ENCODE measurements around the gene ABTB1. TPM values are rescaled to one million over a fixed set of nuclear protein-coding genes. Genes with fewer than 3 reads are reported as not detected.
"Not testable (repeated sequence)": the region's sequence is repeated elsewhere in the genome, so short reads cannot be mapped to it uniquely, and the experiment has no call there.

ABTB1 gene
- total RNA-seq, 1 donor from 2014 or later: 14.9 TPM

DNA sequence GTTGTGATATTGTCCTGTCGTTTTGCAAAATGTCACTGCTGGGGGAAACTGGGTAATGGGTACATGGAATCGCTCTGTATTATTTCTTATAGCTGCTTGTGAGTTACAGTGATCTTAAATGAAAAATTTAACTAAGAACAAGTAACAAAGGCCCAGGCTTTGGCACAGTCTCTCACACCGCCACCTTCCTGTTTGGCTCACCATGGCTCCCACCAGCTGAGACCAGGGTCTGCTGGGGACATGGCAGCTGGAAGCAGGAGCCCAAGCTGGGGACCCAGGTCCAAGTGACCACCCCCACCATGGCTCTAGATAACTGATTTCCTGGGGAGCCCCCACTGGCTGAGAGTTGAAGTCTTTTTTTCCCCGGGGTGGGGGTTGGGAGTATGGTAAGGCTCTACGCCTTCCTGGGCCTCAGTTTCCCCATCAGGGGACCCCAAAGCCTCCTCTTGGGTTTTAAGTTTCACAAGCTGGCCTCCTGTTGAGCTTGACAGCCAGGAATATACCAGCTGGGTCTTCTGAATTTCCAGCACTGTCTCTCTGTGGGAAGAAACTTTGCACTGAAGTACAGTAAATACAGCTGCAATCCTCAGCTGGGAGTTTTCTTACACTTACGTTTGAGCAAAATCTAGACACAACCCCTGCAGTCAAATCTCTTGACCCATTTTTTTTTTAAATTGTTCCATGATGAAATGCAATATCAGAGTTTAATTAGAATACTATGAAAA, 26.1 kb downstream of the ABTB1 start:
- no peak overlapping the region for H3K4me3 ChIP-seq (ENCODE audit: low read depth, low read length)
- DNase-seq (ENCODE audit: low read depth): no peak
- TF ChIP-seq CTCF (conservative IDR thresholded peaks at IDR 0.05; ENCODE audit: low read depth, low read length): no peak

- DNase-seq (ENCODE audit: low read depth): no peak
- no peak overlapping the region for H3K4me3 ChIP-seq (ENCODE audit: low read depth, low read length)
- TF ChIP-seq CTCF (conservative IDR thresholded peaks at IDR 0.05; ENCODE audit: low read depth, low read length): no peak
Measured at GRCh38 chr3:127699416-127700300, 26.9 kb downstream of the ABTB1 start.

GRCh38 chr3:127700406-127700805, 27.7 kb downstream of the ABTB1 start:
- no peak for DNase-seq (ENCODE audit: low read depth)
- TF ChIP-seq CTCF (conservative IDR thresholded peaks at IDR 0.05; ENCODE audit: low read depth, low read length): no peak
- H3K4me3 ChIP-seq (ENCODE audit: low read depth, low read length): no peak overlapping the region

- no peak overlapping the region for H3K4me3 ChIP-seq (ENCODE audit: low read depth, low read length)
- TF ChIP-seq CTCF (conservative IDR thresholded peaks at IDR 0.05; ENCODE audit: low read depth, low read length): no peak
- no peak for DNase-seq (ENCODE audit: low read depth)
Measured at GRCh38 chr3:127701280-127701911, 28.6 kb downstream of the ABTB1 start.

- DNase-seq (ENCODE audit: low read depth): no peak
- no peak overlapping the region for H3K4me3 ChIP-seq (ENCODE audit: low read depth, low read length)
- no peak for TF ChIP-seq CTCF (conservative IDR thresholded peaks at IDR 0.05; ENCODE audit: low read depth, low read length)
Measured at GRCh38 chr3:127702151-127702578, 29.4 kb downstream of the ABTB1 start.

GRCh38 chr3:127704840-127705239, 32.1 kb downstream of the ABTB1 start:
- DNase-seq (ENCODE audit: low read depth); H3K4me3 ChIP-seq (ENCODE audit: low read depth, low read length): not testable (repeated sequence)

DNA sequence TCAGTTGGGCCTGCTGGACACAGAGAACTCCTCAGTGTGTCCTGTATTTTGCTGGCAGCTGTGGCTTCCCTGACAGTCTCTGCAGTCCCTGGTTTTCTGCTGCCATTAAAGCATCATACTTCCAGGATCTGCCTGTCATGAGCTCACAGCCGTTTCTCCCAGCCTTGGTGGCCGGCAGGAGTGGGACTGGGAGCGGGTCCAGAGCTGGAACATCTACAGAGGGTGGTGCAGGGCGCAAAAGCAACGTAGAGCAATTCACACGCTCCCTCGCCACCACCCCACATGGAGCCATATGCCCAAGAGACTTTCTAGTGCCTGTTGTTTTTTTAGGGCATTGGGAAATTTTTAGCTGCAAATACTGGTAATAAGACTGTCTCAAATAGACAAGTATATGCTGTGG, 33.6 kb downstream of the ABTB1 start:
- no peak for DNase-seq (ENCODE audit: low read depth)
- no peak overlapping the region for H3K4me3 ChIP-seq (ENCODE audit: low read depth, low read length)
- no peak for TF ChIP-seq CTCF (conservative IDR thresholded peaks at IDR 0.05; ENCODE audit: low read depth, low read length)

Data from epithelial cell of proximal tubule (primary cell).